K562 (cell line): Measurements from ENCODE around the gene MAP4K4. TPM values are rescaled to one million over a fixed set of nuclear protein-coding genes. Genes with fewer than 3 reads are reported as not detected.

Experiments
- DPF2 ChIP-seq: fragments of 450-650 bp; IDR thresholded peaks from 2 replicates; pipeline ENCODE4 v1.6.1; 2016
- HDAC2 ChIP-seq: fragments of 450-650 bp; IDR thresholded peaks from 2 replicates; pipeline ENCODE4 v1.6.1; 2016; ENCODE audit warnings: mild to moderate bottlenecking
- POLR3G ChIP-seq: IDR thresholded peaks from 2 replicates; pipeline ENCODE4 v1.6.1; 2011; ENCODE audit not compliant: insufficient read length, insufficient replicate concordance; ENCODE audit errors: extremely low read depth
- PTRF ChIP-seq: fragments of 450-650 bp; IDR thresholded peaks from 2 replicates; pipeline ENCODE4 v1.6.1; 2016; ENCODE audit warnings: mild to moderate bottlenecking, missing genetic modification characterization, missing compliant biosample characterization
- RBM15 ChIP-seq: fragments of 200-400 bp; formaldehyde crosslinking; IDR thresholded peaks from 2 replicates; pipeline ENCODE4 v1.6.1; 2018; ENCODE audit warnings: mild to moderate bottlenecking, low read length, moderate library complexity; ENCODE audit not compliant: insufficient read depth
- SMAD2 ChIP-seq: fragments of 150-350 bp; IDR thresholded peaks from 2 replicates; pipeline ENCODE4 v1.6.1; 2014; ENCODE audit warnings: low read depth, mild to moderate bottlenecking, low read length
- SMARCE1 ChIP-seq: fragments of 450-650 bp; IDR thresholded peaks from 2 replicates; pipeline ENCODE4 v1.7.1; 2016; ENCODE audit warnings: mild to moderate bottlenecking
- SREBF2 ChIP-seq: sonication (generic); formaldehyde crosslinking; IDR thresholded peaks from 2 replicates; pipeline ENCODE4 v1.4.0; 2020; ENCODE audit warnings: mild to moderate bottlenecking, missing genetic modification reagents
- ZNF695 ChIP-seq: fragments of 450-650 bp; formaldehyde crosslinking; IDR thresholded peaks from 2 replicates; pipeline ENCODE4 v1.4.0; 2020; ENCODE audit warnings: mild to moderate bottlenecking, moderate library complexity
- ZNF830 ChIP-seq: fragments of 250-450 bp; sonication (Bioruptor Pico); IDR thresholded peaks from 2 replicates; pipeline ENCODE4 v1.5.0; 2021; ENCODE audit warnings: mild to moderate bottlenecking
- polyA plus RNA-seq, 8 experiments: library from polyadenylated mRNA; depleted of rRNA in 4 of 8; stranded (reverse) in 5 of 8; unstranded in 3 of 8; fragments of >200 nt; fragmentation: Nextera tagmentation in 2 of 8; fragmentation: Illumina TruSeq in 1 of 8; extraction: Ambion mirVana in 2 of 8; extraction: Trizol in 1 of 8; gene quantifications; 2 replicates each; pipeline versions ENCODE4 v1.2.1 to v1.2.3, GENCODE V29; 2011 to 2014; ENCODE audit warnings: inconsistent platforms in 1 of 8, missing spikeins in 1 of 8
- total RNA-seq, 7 experiments: library from RNA; depleted of rRNA in 6 of 7; stranded (reverse); fragments of >200 nt in 6 of 7; fragmentation: Illumina TruSeq in 2 of 7; extraction: Trizol in 2 of 7; gene quantifications; 2 replicates each; pipeline versions ENCODE4 v1.2.1 to v1.2.3, GENCODE V29; 2011 to 2021; ENCODE audit warnings: low replicate concordance in 1 of 7
- TF ChIP-seq, protein P1 (sequence below): fragments of 250-450 bp; sonication (Bioruptor Pico); IDR thresholded peaks from 2 replicates; pipeline ENCODE4 v1.5.0; 2022; ENCODE audit warnings: mild to moderate bottlenecking

Gene MAP4K4
- total and polyA plus RNA-seq, 9 of the 15 experiments (the other 6 are each of a cell fraction or from before 2014, with no cell fraction given), result 7.6 to 76.4 (median 50.6) TPM

DNA sequence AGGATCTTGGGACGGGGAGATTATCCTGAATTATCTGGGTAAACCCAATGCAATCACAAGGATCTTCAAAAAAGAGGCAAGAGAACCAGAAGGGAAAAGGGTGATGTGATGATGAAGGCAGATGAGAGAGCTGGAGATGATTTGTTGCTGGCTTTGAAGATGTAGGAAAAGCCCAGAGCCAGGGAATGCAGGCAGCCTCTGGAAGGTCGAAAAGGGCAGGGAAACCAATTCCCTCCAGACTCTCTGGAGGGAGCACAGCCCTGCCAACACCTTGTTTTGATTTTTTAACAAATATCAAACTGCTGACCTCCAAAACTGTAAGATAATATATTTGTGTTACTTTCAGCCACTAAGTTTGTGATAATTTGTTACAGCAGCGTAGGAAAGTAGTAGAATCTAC lies 245.3 kb downstream of the MAP4K4 start (continued):
- TF ChIP-seq, protein P1, sequence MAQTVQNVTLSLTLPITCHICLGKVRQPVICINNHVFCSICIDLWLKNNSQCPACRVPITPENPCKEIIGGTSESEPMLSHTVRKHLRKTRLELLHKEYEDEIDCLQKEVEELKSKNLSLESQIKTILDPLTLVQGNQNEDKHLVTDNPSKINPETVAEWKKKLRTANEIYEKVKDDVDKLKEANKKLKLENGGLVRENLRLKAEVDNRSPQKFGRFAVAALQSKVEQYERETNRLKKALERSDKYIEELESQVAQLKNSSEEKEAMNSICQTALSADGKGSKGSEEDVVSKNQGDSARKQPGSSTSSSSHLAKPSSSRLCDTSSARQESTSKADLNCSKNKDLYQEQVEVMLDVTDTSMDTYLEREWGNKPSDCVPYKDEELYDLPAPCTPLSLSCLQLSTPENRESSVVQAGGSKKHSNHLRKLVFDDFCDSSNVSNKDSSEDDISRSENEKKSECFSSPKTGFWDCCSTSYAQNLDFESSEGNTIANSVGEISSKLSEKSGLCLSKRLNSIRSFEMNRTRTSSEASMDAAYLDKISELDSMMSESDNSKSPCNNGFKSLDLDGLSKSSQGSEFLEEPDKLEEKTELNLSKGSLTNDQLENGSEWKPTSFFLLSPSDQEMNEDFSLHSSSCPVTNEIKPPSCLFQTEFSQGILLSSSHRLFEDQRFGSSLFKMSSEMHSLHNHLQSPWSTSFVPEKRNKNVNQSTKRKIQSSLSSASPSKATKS, result no peak
- TF ChIP-seq ZNF830 (CRISPR knock-in tag) (no peak), SREBF2 (no peak), DPF2 (no peak), RBM15 (no peak), PTRF (tag) (no peak), SMAD2 (no peak), SMARCE1 (no peak), ZNF695 (CRISPR knock-in tag) (no peak), POLR3G (no peak), HDAC2 (no peak)

Other genes with a start within 250 kb of the MAP4K4 start
- not detected in 2 replicates for gene RFX8, start 222.6 kb upstream of the MAP4K4 start, total RNA-seq (2014; rRNA removed)
- not detected in 2 replicates for gene RFX8, start 222.6 kb upstream of the MAP4K4 start, total RNA-seq (2014; rRNA removed; fragmentation: Illumina TruSeq; extraction: Trizol)
- gene RFX8, start 222.6 kb upstream of the MAP4K4 start, total RNA-seq (2015; rRNA removed; fragmentation: Illumina TruSeq; extraction: Trizol), result not detected in 2 replicates
- not detected in 2 replicates for gene RFX8, start 222.6 kb upstream of the MAP4K4 start, total RNA-seq (2021)
- gene RFX8, start 222.6 kb upstream of the MAP4K4 start, polyA plus RNA-seq (2011; rRNA removed), result not detected in 2 replicates
- gene RFX8, start 222.6 kb upstream of the MAP4K4 start, polyA plus RNA-seq (2014; fragmentation: Illumina TruSeq; extraction: Trizol), result not detected in 2 replicates
- not detected for gene RFX8, start 222.6 kb upstream of the MAP4K4 start, polyA plus RNA-seq (2014; fragmentation: Nextera tagmentation; extraction: Ambion mirVana)
- gene RFX8, start 222.6 kb upstream of the MAP4K4 start, polyA plus RNA-seq (2014; rRNA removed), result not detected in 2 replicates